Stimulated activated CD4-positive, alpha-beta T cell treated with anti-CD3 and anti-CD28 coated beads, Interleukin-1b, Interleukin-23, amount 100 ng/mL, for 4 hours (primary cell): Measurements from ENCODE around the gene CIRBP.
"Not testable (repeated sequence)": the region's sequence is repeated elsewhere in the genome, so short reads cannot be mapped to it uniquely, and the experiment has no call there.

Source experiments
- DNase-seq, 2 donors: peaks; one replicate each; pipeline ENCODE4 v3.0.0-alpha.2; 2020; ENCODE audit warnings: low read depth in 2 of 2

The CIRBP gene

GRCh38 chr19:1290703-1291651, 21.8 kb downstream of the CIRBP start:
- DNase-seq = no peak

- DNase-seq = no peak
These were observed 22.8 kb downstream of the CIRBP start for GRCh38 chr19:1291761-1292418.

GRCh38 chr19:1292419-1293151, 23.5 kb downstream of the CIRBP start:
- DNase-seq = no peak

- DNase-seq = no peak
These were observed 24.9 kb downstream of the CIRBP start for GRCh38 chr19:1293782-1294604.

GRCh38 chr19:1294688-1295087, 25.6 kb downstream of the CIRBP start:
- no peak for DNase-seq

GRCh38 chr19:1295169-1296012, 26.3 kb downstream of the CIRBP start:
- DNase-seq = no peak

GRCh38 chr19:1296078-1296477, 26.9 kb downstream of the CIRBP start:
- DNase-seq = no peak

- DNase-seq = no peak
These were observed 27.6 kb downstream of the CIRBP start for GRCh38 chr19:1296575-1297271.

GRCh38 chr19:1298235-1298634, 29.1 kb downstream of the CIRBP start:
- DNase-seq = no peak

- no peak for DNase-seq
These were observed 30.7 kb downstream of the CIRBP start for GRCh38 chr19:1299801-1300200.

- DNase-seq = no peak
These were observed 31.8 kb downstream of the CIRBP start for GRCh38 chr19:1300744-1301490.

GRCh38 chr19:1302533-1303239, 33.6 kb downstream of the CIRBP start:
- no peak for DNase-seq

GRCh38 chr19:1304197-1304924, 35.2 kb downstream of the CIRBP start:
- no peak for DNase-seq

- not testable (repeated sequence) for DNase-seq
These were observed 36.2 kb downstream of the CIRBP start for GRCh38 chr19:1305354-1305753.

GRCh38 chr19:1307320-1307719, 38.2 kb downstream of the CIRBP start:
- DNase-seq = no peak

GRCh38 chr19:1307755-1308303, 38.7 kb downstream of the CIRBP start:
- DNase-seq = no peak

GRCh38 chr19:1308718-1309117, 39.6 kb downstream of the CIRBP start:
- DNase-seq = no peak
